Measurements from ENCODE around the gene MYCBP2. TPM values are rescaled to one million over a fixed set of nuclear protein-coding genes. Genes with fewer than 3 reads are reported as not detected.

The MYCBP2 gene
- total and polyA plus RNA-seq, 4 donors = 12.1 to 86.4 (median 30.0) TPM

DNA sequence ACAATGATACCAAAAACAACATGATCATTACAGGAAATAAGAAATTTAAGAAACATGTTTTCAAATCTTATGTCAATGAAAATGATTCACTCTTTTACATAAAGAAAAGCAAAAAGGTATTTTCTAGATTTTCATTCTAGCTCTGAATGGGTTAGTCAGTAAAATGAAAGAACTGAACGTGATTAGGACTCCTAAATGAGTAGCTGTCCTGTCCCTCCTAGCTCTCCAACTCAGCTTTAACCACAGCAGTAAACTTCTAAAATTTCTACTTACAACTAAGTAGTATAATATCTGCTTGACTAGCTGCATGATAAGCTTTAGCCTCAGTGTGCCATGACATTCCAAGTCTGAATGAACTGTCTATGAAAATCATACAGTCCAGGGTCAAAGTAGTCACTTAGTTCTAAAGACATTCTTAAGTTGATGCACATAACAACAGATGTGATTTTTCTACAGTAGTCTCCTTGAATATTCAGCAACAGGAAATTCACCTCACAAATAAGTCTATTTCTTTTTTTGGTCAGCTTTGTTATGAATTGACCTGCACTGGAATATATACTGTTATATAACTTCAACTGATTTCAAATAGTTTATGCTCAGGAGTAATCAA, 136.4 kb downstream of the MYCBP2 start:
- Histone ChIP-seq H3K36me3 (ENCODE audit: control insufficient read depth in 4 of 4, insufficient read depth in 3 of 4, low read depth in 1 of 4, low read length in 3 of 4) (peaks cover 0 to 38% (median 23%) of the 10 kb centered on the region in 4 donors), H3K27ac (ENCODE audit: low read depth in 1 of 2, low read length in 2 of 2) (no peak overlapping the region), H3K4me3 (ENCODE audit: low read depth in 1 of 3, low read length in 3 of 3) (no peak overlapping the region), H3K9me3 (ENCODE audit: control insufficient read depth in 4 of 4, low read length in 3 of 4) (no peaks in the 10 kb centered on the region), H3K4me1 (ENCODE audit: control insufficient read depth in 4 of 4, insufficient read depth in 4 of 4, low read length in 3 of 4) (no peaks in the 10 kb centered on the region), H3K9ac (ENCODE audit: low read depth in 1 of 2, low read length in 2 of 2) (no peak overlapping the region), H3K27me3 (ENCODE audit: control insufficient read depth in 4 of 4, insufficient read depth in 4 of 4, low read length in 3 of 4) (no peaks in the 10 kb centered on the region)
- no peak for DNase-seq (ENCODE audit: low spot score)
- TF ChIP-seq JUND (IDR thresholded peaks at IDR 0.05) (no peak), SP1 (IDR thresholded peaks at IDR 0.05) (no peak), YY1 (IDR thresholded peaks at IDR 0.05) (no peak), GABPA (IDR thresholded peaks at IDR 0.05 in 1 of 2, conservative IDR thresholded peaks at IDR 0.05 in 1 of 2) (no peak), RXRA (IDR thresholded peaks at IDR 0.05) (no peak), EGR1 (IDR thresholded peaks at IDR 0.05; ENCODE audit: low read depth in 2 of 2) (no peak), RAD21 (IDR thresholded peaks at IDR 0.05) (no peak), HNF4G (IDR thresholded peaks at IDR 0.05) (no peak), HNF4A (conservative IDR thresholded peaks at IDR 0.05) (no peak), TAF1 (conservative IDR thresholded peaks at IDR 0.05) (no peak)
- TF ChIP-seq, protein P1, sequence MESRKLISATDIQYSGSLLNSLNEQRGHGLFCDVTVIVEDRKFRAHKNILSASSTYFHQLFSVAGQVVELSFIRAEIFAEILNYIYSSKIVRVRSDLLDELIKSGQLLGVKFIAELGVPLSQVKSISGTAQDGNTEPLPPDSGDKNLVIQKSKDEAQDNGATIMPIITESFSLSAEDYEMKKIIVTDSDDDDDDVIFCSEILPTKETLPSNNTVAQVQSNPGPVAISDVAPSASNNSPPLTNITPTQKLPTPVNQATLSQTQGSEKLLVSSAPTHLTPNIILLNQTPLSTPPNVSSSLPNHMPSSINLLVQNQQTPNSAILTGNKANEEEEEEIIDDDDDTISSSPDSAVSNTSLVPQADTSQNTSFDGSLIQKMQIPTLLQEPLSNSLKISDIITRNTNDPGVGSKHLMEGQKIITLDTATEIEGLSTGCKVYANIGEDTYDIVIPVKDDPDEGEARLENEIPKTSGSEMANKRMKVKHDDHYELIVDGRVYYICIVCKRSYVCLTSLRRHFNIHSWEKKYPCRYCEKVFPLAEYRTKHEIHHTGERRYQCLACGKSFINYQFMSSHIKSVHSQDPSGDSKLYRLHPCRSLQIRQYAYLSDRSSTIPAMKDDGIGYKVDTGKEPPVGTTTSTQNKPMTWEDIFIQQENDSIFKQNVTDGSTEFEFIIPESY (IDR thresholded peaks at IDR 0.05) = no peak
- TF ChIP-seq, protein P2, sequence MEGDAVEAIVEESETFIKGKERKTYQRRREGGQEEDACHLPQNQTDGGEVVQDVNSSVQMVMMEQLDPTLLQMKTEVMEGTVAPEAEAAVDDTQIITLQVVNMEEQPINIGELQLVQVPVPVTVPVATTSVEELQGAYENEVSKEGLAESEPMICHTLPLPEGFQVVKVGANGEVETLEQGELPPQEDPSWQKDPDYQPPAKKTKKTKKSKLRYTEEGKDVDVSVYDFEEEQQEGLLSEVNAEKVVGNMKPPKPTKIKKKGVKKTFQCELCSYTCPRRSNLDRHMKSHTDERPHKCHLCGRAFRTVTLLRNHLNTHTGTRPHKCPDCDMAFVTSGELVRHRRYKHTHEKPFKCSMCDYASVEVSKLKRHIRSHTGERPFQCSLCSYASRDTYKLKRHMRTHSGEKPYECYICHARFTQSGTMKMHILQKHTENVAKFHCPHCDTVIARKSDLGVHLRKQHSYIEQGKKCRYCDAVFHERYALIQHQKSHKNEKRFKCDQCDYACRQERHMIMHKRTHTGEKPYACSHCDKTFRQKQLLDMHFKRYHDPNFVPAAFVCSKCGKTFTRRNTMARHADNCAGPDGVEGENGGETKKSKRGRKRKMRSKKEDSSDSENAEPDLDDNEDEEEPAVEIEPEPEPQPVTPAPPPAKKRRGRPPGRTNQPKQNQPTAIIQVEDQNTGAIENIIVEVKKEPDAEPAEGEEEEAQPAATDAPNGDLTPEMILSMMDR (IDR thresholded peaks at IDR 0.05; ENCODE audit: low read depth, low read length, missing input control) = no peak
- TF ChIP-seq, protein P3, sequence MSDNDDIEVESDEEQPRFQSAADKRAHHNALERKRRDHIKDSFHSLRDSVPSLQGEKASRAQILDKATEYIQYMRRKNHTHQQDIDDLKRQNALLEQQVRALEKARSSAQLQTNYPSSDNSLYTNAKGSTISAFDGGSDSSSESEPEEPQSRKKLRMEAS (IDR thresholded peaks at IDR 0.05) = no peak
- TF ChIP-seq, protein P4, sequence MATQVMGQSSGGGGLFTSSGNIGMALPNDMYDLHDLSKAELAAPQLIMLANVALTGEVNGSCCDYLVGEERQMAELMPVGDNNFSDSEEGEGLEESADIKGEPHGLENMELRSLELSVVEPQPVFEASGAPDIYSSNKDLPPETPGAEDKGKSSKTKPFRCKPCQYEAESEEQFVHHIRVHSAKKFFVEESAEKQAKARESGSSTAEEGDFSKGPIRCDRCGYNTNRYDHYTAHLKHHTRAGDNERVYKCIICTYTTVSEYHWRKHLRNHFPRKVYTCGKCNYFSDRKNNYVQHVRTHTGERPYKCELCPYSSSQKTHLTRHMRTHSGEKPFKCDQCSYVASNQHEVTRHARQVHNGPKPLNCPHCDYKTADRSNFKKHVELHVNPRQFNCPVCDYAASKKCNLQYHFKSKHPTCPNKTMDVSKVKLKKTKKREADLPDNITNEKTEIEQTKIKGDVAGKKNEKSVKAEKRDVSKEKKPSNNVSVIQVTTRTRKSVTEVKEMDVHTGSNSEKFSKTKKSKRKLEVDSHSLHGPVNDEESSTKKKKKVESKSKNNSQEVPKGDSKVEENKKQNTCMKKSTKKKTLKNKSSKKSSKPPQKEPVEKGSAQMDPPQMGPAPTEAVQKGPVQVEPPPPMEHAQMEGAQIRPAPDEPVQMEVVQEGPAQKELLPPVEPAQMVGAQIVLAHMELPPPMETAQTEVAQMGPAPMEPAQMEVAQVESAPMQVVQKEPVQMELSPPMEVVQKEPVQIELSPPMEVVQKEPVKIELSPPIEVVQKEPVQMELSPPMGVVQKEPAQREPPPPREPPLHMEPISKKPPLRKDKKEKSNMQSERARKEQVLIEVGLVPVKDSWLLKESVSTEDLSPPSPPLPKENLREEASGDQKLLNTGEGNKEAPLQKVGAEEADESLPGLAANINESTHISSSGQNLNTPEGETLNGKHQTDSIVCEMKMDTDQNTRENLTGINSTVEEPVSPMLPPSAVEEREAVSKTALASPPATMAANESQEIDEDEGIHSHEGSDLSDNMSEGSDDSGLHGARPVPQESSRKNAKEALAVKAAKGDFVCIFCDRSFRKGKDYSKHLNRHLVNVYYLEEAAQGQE (IDR thresholded peaks at IDR 0.05) = no peak
- TF ChIP-seq, protein P5, sequence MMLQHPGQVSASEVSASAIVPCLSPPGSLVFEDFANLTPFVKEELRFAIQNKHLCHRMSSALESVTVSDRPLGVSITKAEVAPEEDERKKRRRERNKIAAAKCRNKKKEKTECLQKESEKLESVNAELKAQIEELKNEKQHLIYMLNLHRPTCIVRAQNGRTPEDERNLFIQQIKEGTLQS (IDR thresholded peaks at IDR 0.05) = no peak
- 99% methylated on average over 1 of the region's 1 CpG for WGBS

All from liver (tissue), 9 donors.